GM19467 (cell line): ENCODE results near the gene ZNF444.
"Not testable (repeated sequence)": the region's sequence is repeated elsewhere in the genome, so short reads cannot be mapped to it uniquely, and the experiment has no call there.

ENCODE experiments used
- ATAC-seq: cut with Tn5 transposase; IDR thresholded peaks from one replicate; pipeline ENCODE4 v1.9.1; 2021; ENCODE audit warnings: mild to moderate bottlenecking, moderate library complexity; ENCODE audit not compliant: unreplicated experiment

ZNF444 gene

GRCh38 chr19:56144831-56145230 is 3.7 kb downstream of the ZNF444 start:
- no peak for ATAC-seq

DNA sequence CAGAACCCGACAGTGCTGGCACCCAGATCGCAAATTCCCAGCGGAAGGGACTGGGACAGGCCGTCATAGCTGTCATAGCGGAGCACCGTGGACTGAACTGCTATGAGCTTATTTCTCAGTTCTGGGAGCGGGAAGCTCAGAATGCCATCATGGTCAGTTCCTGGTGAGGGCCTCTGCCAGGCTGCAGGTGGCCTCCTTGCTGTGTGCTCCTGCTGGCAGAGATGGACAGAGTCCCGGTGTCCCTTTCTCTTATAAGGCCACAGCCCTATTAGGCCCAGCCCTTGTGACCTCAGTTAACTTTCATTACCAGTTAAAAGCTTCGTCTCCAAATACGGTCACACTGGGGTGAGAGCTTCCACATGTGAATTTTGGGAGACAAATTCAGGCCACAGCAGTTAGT is 4.6 kb downstream of the ZNF444 start:
- no peak for ATAC-seq

- no peak for ATAC-seq
Measured at GRCh38 chr19:56146904-56147303, 5.8 kb downstream of the ZNF444 start.

- ATAC-seq: no peak
Measured at GRCh38 chr19:56147307-56147706, 6.2 kb downstream of the ZNF444 start.

DNA sequence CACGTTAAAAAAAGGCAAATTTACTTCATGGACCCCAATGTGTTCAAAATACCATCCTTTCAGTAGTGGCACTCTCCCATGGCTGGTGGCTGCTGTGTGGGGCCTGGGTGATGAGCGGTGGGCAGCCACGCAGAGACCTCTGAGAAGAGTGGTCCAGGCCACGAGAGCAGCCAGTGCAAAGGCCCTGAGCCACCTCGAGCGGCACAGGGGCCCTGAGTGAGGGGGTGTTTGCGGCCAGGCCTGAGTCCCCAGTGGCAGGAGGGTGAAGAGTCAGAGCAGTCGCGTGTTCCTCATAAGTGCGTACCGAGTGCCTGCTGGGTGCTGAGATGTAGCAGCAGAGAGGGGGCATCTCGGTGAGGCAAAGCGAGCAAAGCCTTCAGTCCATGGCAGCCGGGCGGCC is 7.0 kb downstream of the ZNF444 start:
- no peak for ATAC-seq

GRCh38 chr19:56148955-56149655 is 8.0 kb downstream of the ZNF444 start:
- ATAC-seq: not testable (repeated sequence)

GRCh38 chr19:56149656-56150038 is 8.6 kb downstream of the ZNF444 start:
- ATAC-seq: no peak

DNA sequence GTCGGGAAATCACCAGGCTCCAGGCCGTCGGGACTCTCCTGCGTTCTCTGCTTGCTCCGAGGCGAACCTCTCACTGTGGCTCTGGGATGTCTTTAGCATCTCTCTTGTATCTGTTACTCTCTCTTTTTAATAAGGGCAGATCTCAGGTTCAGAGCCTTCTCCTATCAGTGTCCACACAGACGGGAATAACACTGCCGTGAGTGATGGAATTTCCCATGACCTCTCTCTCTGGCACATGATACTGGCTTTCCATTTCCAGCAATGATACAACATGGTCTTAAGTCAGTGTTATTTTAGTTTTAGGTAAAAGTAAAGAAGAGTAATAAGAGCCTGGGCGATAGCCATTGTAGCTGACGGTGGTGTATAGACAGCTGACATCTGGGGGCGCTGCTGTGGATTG is 9.3 kb downstream of the ZNF444 start:
- ATAC-seq: no peak

GRCh38 chr19:56152644-56153043 is 11.6 kb downstream of the ZNF444 start:
- ATAC-seq: no peak

- ATAC-seq: no peak
Measured at GRCh38 chr19:56153507-56153906, 12.4 kb downstream of the ZNF444 start.

DNA sequence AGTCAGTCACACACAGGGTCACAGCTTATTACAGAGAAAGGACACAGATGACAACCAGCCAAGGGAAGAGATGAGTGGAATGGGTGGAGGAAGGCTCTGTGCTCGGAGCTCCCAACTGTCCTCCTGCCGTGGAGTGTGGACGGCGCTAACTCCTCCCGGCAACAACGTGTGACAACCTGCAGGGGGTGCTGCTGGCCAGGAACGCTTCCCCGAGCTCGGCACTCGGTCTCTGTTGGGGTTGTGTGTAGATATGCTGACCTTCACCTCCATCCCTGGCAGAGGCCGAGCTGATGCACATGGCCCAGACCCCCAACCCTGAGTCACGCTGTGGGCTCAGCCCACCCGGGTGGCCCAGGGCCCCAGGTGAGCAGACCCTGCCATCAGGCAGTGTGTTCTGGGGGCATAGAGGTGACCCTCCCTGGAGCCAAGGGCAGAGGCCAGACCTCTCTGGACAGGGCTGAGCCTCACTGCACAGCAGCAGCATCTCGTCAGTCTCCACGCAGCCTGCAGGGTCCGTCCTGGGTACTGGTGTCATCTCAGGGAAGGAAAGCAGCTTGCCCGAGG is 14.1 kb downstream of the ZNF444 start:
- ATAC-seq: no peak

DNA sequence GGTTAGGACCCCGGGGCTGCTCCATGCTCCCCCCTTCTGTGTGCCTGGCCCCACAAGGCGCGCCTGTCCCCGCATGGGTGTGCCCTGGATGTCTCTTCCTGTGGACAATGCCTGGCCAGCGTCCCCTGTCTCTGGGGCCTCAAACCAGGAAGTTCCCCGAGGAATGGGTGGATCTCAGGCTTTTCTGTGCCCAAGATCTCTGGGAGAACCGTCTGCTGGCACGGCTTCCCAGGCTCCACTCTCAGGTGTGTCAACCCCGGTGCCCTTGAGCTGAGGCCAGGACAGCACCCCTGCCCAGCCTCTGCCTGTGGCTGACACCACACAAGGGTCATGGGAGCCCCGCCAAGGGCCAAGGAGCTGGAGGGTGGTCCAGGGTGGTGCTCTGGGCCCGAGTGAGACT is 15.7 kb downstream of the ZNF444 start:
- no peak for ATAC-seq

DNA sequence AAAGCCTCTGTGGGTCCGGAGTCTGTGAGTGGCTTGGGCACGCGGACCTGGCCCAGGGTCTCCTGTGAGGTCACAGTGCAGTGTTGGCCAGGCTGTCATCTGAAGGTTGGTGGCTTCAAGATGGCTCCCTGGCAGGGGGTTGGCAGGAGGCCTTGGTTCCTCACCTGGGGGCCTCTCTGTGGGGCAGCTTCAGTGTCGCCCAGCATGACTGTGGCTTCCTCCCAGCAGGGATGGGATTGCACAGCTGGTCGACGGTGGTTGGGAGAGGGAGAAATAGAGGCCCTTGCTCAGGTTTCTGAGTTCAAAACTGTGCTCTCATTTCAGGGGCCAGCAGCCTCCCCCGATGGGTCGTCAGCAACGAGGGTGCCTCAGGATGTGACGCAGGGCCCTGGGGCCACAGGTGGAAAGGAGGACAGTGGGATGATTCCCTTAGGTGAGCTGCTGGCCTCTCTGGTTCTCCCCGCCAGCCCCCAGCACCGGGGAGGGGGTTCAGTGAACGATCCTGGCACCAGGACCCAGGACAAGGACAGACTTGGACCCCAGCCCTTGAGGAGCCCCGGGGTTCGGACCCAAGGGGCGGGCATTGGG is 17.2 kb downstream of the ZNF444 start:
- no peak for ATAC-seq

DNA sequence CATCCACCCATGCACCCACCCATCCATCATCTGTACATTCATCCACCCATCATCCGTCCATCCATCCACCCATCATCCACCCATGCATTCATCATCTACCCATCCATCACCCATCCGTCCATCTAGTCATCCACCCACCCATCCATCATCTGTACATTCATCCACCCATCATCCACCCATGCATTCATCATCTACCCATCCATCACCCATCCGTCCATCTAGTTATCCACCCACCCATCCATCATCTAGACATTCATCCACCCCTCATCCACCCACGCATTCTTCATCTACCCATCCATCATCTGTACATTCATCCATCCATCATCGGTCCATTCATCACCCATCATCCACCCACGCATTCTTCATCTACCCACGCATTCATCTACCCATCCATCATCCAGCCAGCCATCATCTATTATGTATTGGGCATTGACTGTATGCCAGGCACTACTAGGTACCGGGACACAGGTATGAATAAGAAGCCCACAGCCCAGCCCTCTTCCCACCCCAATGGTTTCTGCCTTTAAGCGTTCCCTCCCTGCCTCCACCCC is 18.0 kb downstream of the ZNF444 start:
- no peak for ATAC-seq

DNA sequence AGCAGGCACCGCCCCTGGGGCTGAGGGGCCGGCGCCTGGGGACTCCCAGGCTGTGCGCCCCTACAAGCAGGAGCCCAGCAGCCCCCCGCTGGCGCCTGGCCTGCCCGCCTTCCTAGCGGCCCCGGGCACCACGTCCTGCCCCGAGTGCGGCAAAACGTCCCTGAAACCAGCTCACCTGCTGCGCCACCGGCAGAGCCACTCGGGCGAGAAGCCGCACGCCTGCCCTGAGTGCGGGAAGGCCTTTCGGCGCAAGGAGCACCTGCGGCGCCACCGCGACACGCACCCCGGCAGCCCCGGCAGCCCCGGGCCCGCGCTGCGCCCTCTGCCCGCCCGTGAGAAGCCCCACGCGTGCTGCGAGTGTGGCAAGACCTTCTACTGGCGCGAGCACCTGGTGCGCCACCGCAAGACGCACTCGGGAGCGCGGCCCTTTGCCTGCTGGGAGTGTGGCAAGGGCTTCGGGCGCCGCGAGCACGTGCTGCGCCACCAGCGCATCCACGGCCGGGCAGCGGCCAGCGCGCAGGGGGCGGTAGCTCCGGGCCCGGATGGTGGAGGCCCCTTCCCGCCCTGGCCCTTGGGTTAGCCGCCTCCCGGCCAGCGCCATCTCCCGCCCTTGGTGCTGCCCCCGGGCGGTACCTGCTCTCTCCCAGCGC is 18.7 kb downstream of the ZNF444 start:
- ATAC-seq: no peak

- no peak for ATAC-seq
Measured at GRCh38 chr19:56161534-56161933, 20.4 kb downstream of the ZNF444 start.

- no peak for ATAC-seq
Measured at GRCh38 chr19:56162258-56162657, 21.2 kb downstream of the ZNF444 start.

- no peak for ATAC-seq
Measured at GRCh38 chr19:56163097-56163496, 22.0 kb downstream of the ZNF444 start.

DNA sequence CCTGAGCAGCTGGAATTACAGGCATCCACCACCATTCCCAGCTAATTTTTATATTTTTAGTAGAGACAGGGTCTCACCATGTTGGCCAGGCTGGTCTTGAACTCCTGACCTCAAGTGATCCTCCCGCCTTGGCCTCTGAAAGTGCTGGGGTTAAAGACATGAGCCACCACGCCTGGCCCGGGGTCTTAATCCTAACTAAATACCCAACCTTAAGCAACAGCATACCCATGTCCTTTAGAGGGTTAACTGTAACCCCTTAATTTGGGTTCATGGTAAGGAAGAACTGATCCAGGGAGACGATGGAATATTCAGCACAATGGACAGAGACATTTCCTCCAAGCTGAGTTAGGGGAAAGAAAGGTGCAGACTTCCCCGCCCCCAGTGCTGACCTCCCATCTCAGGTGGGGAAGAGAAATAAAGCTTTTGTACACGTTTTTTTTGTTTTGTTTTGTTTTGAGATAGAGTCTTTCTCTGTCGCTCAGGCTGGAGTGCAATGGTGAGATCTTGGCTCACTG is 26.0 kb downstream of the ZNF444 start:
- no peak for ATAC-seq

DNA sequence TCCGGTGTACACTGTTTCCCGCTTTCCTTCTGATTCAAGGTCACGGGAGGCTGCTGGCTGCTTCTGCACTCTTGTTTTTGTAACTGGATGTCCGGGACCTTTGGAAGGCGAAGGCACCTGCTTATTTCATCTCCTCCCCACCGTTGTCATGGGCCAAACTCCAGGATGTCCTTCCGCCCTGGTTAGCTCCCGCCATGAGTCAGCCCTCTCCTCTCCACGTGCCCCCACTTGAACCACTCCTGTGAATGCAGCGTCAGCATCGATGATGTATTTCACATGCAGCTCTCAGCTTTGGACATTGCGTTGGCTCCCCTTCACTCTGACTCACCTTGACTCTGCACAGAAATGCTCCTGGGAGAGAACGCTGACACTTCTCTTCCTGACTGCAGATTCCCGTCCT is 29.2 kb downstream of the ZNF444 start:
- no peak for ATAC-seq

DNA sequence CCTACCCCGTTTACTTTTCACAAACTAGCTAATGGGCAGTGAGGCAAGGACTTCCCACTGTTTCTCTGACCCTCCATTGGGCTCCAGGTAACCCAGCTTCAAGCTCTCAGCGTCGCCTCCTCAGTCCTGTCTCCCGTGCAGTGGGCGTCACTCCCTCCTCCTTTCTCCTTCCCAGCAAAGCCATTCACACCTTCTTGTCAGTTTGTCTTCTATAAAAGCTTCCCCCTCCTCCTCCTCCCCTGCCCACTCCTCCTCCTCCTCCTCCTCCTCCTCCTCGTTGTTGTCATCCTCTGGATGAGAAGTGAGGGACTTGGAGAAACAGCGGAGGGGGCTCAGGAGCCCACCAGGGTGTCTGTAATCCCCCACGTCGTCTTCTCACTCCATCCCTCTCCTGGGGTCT is 33.0 kb downstream of the ZNF444 start:
- ATAC-seq: no peak

- no peak for ATAC-seq
Measured at GRCh38 chr19:56174550-56174949, 33.5 kb downstream of the ZNF444 start.
